Brain microvascular endothelial cell (primary cell): ENCODE results near the gene TACSTD2.

Source experiments
- DNase-seq: peaks from one replicate; pipeline ENCODE4 v3.0.0-alpha.2; 2020
- H3K27ac ChIP-seq: fragments of 250-450 bp; sonication (Bioruptor Pico); 2 replicates; pipeline ENCODE4 v1.5.1; 2020; ENCODE audit warnings: mild to moderate bottlenecking, moderate library complexity
- H3K27me3 ChIP-seq: fragments of 250-450 bp; sonication (Bioruptor Pico); replicated peaks from 2 replicates; pipeline ENCODE4 v1.5.1; 2020; ENCODE audit warnings: mild to moderate bottlenecking
- H3K36me3 ChIP-seq: fragments of 250-450 bp; sonication (Bioruptor Pico); replicated peaks from 2 replicates; pipeline ENCODE4 v1.5.1; 2020; ENCODE audit warnings: mild to moderate bottlenecking
- H3K4me3 ChIP-seq: 2 replicates; pipeline ENCODE4 v1.5.1; 2011; ENCODE audit warnings: low read depth, mild to moderate bottlenecking, control low read depth, low read length, moderate library complexity
- CTCF ChIP-seq: IDR thresholded peaks from 2 replicates; pipeline ENCODE4 v1.5.1; 2011; ENCODE audit warnings: low read depth, mild to moderate bottlenecking, moderate library complexity, low read length, control low read depth, inconsistent platforms; ENCODE audit errors: missing control alignments
- in situ Hi-C: cut with HindIII; loops from 2 replicates; pipeline ENCODE4 v1.10.0; 2017; ENCODE audit warnings: low sequenced_read_pairs, low pct_ligation_motif_present

TACSTD2 gene

GRCh38 chr1:58581641-58582040 lies 4.6 kb upstream of the TACSTD2 start:
- Histone ChIP-seq H3K27me3 (peaks cover 8% of the 10 kb centered on the region), H3K4me3 (no peak overlapping the region), H3K27ac (no peak overlapping the region), H3K36me3 (no peaks in the 10 kb centered on the region)
- DNase-seq: no peak
- in situ Hi-C loops: no loop called here
- no peak for TF ChIP-seq CTCF

GRCh38 chr1:58580186-58580585 lies 3.1 kb upstream of the TACSTD2 start:
- Histone ChIP-seq H3K36me3 (no peaks in the 10 kb centered on the region), H3K27ac (no peak overlapping the region), H3K4me3 (no peak overlapping the region), H3K27me3 (peaks cover 16% of the 10 kb centered on the region)
- DNase-seq: no peak
- in situ Hi-C loops: no loop called here
- no peak for TF ChIP-seq CTCF

GRCh38 chr1:58577654-58578030 lies 590 bp upstream of the TACSTD2 start:
- no peak overlapping the region for H3K4me3 ChIP-seq
- no peak for TF ChIP-seq CTCF
- DNase-seq: no peak
- no peak overlapping the region for H3K27ac ChIP-seq
- in situ Hi-C loops: no loop called here
- H3K36me3 ChIP-seq: no peaks in the 10 kb centered on the region
- H3K27me3 ChIP-seq: peaks cover 16% of the 10 kb centered on the region

GRCh38 chr1:58576325-58576726 lies 726 bp downstream of the TACSTD2 start:
- H3K27me3 ChIP-seq: peaks cover 17% of the 10 kb centered on the region
- in situ Hi-C loops: no loop called here
- peak overlapping the region; percentile 46 for H3K4me3 ChIP-seq
- H3K27ac ChIP-seq: no peak overlapping the region
- DNase-seq: no peak
- no peak for TF ChIP-seq CTCF
- H3K36me3 ChIP-seq: no peaks in the 10 kb centered on the region

GRCh38 chr1:58575551-58576324 lies 1.3 kb downstream of the TACSTD2 start:
- in situ Hi-C loops: no loop called here
- Histone ChIP-seq H3K4me3 (peak overlapping the region; percentile 46), H3K27ac (no peak overlapping the region), H3K36me3 (no peaks in the 10 kb centered on the region), H3K27me3 (peaks cover 17% of the 10 kb centered on the region)
- DNase-seq: no peak
- no peak for TF ChIP-seq CTCF

- in situ Hi-C loops: no loop called here
- no peaks in the 10 kb centered on the region for H3K36me3 ChIP-seq
- DNase-seq: no peak
- peaks cover 17% of the 10 kb centered on the region for H3K27me3 ChIP-seq
- H3K4me3 ChIP-seq: no peak overlapping the region
- TF ChIP-seq CTCF: no peak
- H3K27ac ChIP-seq: no peak overlapping the region
Measured at GRCh38 chr1:58574816-58575215, 2.2 kb downstream of the TACSTD2 start.
